Pancreas (tissue), 10 donors: ENCODE measurements around the gene HTT. TPM values are rescaled to one million over a fixed set of nuclear protein-coding genes. Genes with fewer than 3 reads are reported as not detected.

ENCODE experiments used
- ATAC-seq, 4 donors: fragments of 200-7000 bp; cut with Tn5 transposase; one replicate each; pipeline versions ENCODE4 v1.8.0 to v1.9.1; 2020; ENCODE audit warnings: mild to moderate bottlenecking in 4 of 4, moderate library complexity in 4 of 4
- DNase-seq, 6 donors: peaks; one replicate each; pipeline ENCODE4 v3.0.0-alpha.2; 2020
- FAIRE-seq: peaks from 2 replicates; lab custom pipeline; 2012; peaks lifted over from hg19 to GRCh38; lab: Jason Lieb, UNC
- H3K27ac ChIP-seq, 4 donors: fragments of 200-600 bp; sonication (generic); 1 replicate in 3 of 4; 2 replicates in 1 of 4; pipeline versions ENCODE4 v1.5.0 to v1.8.0; 2020
- H3K27me3 ChIP-seq, 4 donors: fragments of 200-600 bp; one replicate each; pipeline ENCODE4 v1.8.0; 2021
- H3K36me3 ChIP-seq, 3 donors: fragments of 200-600 bp; sonication (generic) in 1 of 3; one replicate each; pipeline versions ENCODE4 v1.5.0 to v1.8.0; 2020 to 2021
- H3K4me1 ChIP-seq, 3 donors: fragments of 200-600 bp; one replicate each; pipeline ENCODE4 v1.8.0; 2021
- H3K4me3 ChIP-seq, 4 donors: fragments of 200-600 bp; sonication (generic) in 2 of 4; one replicate each; pipeline versions ENCODE4 v1.5.0 to v1.8.0; 2020 to 2021
- H3K9me3 ChIP-seq, 4 donors: fragments of 200-600 bp; one replicate each; pipeline ENCODE4 v1.8.0; 2021
- WGBS, 2 donors: extraction: QIAGEN DNeasy Blood & Tissue Kit; methylation state at CpG; one replicate each; pipeline ENCODE4 v1.1.7; 2013; 5-methylcytosine and 5-hydroxymethylcytosine counted together
- intact Hi-C, 3 donors: fragments of 100-400 bp; cut with DNase I; formaldehyde crosslinking; loops; one replicate each; pipeline versions ENCODE4 v1.11.1 to v1.14.2; 2022
- polyA plus RNA-seq, 2 donors: library from polyadenylated mRNA; stranded (reverse); fragments of 200-250 nt; gene quantifications; one replicate each; pipeline ENCODE4 v1.2.3, GENCODE V29; 2013
- total RNA-seq, 6 donors: library from RNA; stranded (reverse); fragmentation: NEBNext Ultra II Directional in 4 of 6; extraction: Animal tissue kit (Norgen Biotek cat#: 25700) in 4 of 6; gene quantifications; one replicate each; pipeline versions ENCODE4 v1.2.1 to v1.2.4, GENCODE V29; 2021 to 2023
- TF ChIP-seq, protein P1 (sequence below), 4 donors: fragments of 200-600 bp; sonication (generic) in 3 of 4; IDR thresholded peaks; one replicate each; pipeline versions ENCODE4 v1.5.0 to v1.8.0; 2021; ENCODE audit warnings: antibody characterized with exemption in 4 of 4
- donor health status: healthy with polysubstance abuse.
- donor health status: DM: no; HTN: no; CAD: no; lungs with moderate emphysema.
- donor health status: DM: no; HTN: no; CAD: no.
- donor health status: control.
- donor health status: control.
- donor health status: Bipolar disorder and iron deficiency.
- donor health status: DM: yes; HTN: yes; CAD: no.
- donor health status: DM: no; HTN: no; CAD: no.
- donor health status: DM: no; HTN: no; CAD: no.
- donor health status: DM: yes; HTN: yes; CAD: no.

HTT gene
- total and polyA plus RNA-seq, 8 donors: 23.1 to 55.2 (median 42.7) TPM

DNA sequence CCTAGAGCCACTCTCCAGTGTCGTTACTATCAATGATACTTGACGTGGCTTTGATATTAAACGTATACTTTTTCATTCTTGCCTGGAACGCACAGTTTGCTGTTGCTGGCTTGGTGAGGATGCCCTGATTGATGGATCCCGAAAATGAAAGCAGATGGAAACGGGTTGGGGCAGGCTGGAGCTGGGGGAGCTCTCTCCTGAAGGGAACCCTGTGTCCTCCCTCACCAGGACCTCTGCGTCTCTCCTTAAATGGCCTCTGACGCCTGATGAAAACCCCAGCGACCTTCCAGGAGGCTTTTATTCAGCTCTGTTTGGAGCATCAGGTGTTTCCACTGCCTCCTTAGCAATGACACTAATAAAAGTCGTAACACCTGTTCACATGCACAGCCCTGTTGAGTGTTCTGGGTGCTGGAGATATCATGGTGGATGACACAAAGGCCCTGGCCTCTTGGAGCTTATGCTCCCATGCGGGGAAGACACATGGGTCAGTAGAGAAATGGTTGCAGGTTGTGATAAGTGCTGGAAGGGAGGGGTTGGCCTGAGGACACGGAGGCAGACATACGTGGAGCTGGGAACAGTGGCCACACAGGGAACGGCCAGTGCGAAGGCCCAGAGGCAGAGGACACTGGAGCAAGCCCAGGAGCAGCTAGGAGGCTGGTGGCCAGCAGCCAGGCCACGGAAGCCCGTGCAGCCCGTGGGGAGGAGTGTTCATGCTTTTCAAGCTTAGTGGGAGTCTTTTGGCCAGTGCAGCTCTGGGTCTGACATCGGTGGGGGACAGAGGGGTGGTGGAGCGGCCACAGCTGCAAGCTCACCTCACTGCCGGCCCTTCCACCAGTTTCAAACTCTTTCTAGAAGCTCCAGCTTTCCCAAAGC is 182.0 kb downstream of the HTT start:
- Histone ChIP-seq H3K27ac (no peak overlapping the region), H3K36me3 (peaks cover 0 to 7% (median 0%) of the 10 kb centered on the region in 3 donors), H3K4me3 (no peak overlapping the region), H3K27me3 (no peaks in the 10 kb centered on the region), H3K9me3 (no peaks in the 10 kb centered on the region), H3K4me1 (no peaks in the 10 kb centered on the region)
- DNase-seq (peak in 1 of 6 donors; percentile 38), FAIRE-seq (no peak), ATAC-seq (no peak)
- WGBS, 2 donors: 86 to 92% methylated on average over 21 of the region's 21 CpGs
- TF ChIP-seq, protein P1, sequence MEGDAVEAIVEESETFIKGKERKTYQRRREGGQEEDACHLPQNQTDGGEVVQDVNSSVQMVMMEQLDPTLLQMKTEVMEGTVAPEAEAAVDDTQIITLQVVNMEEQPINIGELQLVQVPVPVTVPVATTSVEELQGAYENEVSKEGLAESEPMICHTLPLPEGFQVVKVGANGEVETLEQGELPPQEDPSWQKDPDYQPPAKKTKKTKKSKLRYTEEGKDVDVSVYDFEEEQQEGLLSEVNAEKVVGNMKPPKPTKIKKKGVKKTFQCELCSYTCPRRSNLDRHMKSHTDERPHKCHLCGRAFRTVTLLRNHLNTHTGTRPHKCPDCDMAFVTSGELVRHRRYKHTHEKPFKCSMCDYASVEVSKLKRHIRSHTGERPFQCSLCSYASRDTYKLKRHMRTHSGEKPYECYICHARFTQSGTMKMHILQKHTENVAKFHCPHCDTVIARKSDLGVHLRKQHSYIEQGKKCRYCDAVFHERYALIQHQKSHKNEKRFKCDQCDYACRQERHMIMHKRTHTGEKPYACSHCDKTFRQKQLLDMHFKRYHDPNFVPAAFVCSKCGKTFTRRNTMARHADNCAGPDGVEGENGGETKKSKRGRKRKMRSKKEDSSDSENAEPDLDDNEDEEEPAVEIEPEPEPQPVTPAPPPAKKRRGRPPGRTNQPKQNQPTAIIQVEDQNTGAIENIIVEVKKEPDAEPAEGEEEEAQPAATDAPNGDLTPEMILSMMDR (IDR thresholded peaks at IDR 0.05): no peak
- intact Hi-C loops: no loop called here

DNA sequence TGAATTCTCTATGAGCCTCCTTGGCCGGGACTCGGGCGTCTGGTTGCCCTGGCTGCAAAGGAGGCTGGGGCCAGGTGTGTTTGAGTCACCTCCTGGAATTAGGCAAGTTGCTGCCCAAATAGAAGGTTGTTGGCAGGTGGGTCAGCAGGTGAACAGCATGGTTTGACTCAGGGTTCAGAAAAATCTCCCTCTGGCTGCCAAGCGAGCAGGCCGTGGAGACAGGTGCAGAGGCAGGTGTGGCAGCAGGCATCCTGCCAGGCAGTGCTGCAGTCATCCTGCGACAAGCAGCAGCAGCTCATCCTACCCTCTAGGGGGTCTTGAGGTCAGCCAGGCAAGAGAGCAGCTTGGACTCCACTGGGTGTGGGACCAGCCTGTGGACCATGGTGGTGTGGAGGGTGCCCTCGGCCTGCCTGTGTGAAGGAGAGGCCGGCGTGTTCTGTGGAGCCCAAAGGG is 182.6 kb downstream of the HTT start:
- ATAC-seq: no peak
- intact Hi-C loops: no loop called here
- Histone ChIP-seq H3K4me1 (no peaks in the 10 kb centered on the region), H3K36me3 (peaks cover 0 to 7% (median 0%) of the 10 kb centered on the region in 3 donors), H3K27me3 (no peaks in the 10 kb centered on the region), H3K27ac (no peak overlapping the region), H3K4me3 (no peak overlapping the region), H3K9me3 (no peaks in the 10 kb centered on the region)
- no peak for DNase-seq
- FAIRE-seq: no peak
- 90 to 91% methylated on average over 9 of the region's 9 CpGs for WGBS, 2 donors
- TF ChIP-seq, protein P1 (IDR thresholded peaks at IDR 0.05): no peak

DNA sequence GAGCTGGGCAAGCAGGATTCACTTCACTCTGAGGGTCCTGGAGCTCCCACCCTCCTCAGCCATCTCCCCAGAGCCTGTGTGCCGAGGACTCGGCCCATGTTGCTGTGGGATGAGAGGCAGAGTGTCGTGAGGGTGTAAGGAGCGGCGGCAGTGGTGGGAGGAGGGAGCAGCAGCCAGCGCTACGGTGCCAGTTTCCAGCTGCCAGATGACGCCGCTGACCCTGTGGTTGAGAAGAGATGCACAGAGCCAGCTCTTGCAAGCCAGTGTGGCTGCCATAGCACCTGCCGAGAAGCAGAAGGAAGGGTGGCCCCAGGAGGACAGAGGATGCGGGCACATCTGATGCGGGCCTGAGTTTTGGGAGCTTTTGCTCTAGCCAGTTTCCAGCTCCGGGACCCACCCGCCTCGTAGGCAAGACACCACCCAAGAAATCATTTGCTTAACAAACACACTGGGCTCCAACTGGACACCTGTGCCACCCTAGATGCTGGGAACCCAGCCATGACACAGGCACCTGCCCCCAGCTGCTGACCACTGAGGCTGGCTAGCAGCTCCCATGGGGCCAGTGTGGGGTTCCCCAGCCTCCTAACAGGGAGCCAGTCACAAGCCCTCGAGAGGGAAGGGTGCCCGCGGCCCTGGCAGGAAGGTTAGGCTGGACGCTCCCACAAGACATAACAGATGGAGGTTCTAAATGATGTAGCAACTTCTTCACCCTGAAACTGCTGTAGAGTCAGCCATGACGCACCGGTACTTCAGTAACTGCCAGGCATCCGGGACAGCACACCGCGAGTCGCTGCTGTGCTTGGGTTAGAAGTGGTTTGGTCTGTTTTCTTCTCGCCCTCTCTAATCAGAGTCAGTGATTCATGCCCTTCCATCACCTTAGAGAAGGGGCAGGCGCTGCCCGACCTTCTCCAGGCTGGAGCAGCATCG is 183.3 kb downstream of the HTT start:
- no peaks in the 10 kb centered on the region for H3K9me3 ChIP-seq
- no peaks in the 10 kb centered on the region for H3K4me1 ChIP-seq
- peak in 1 of 6 donors; percentile 5 for DNase-seq
- H3K27me3 ChIP-seq: no peaks in the 10 kb centered on the region
- intact Hi-C loops: no loop called here
- H3K27ac ChIP-seq: no peak overlapping the region
- WGBS, 2 donors: 89 to 90% methylated on average over 29 of the region's 29 CpGs
- peaks cover 0 to 7% (median 0%) of the 10 kb centered on the region in 3 donors for H3K36me3 ChIP-seq
- TF ChIP-seq, protein P1 (IDR thresholded peaks at IDR 0.05): no peak
- FAIRE-seq: no peak
- H3K4me3 ChIP-seq: no peak overlapping the region
- ATAC-seq: no peak

DNA sequence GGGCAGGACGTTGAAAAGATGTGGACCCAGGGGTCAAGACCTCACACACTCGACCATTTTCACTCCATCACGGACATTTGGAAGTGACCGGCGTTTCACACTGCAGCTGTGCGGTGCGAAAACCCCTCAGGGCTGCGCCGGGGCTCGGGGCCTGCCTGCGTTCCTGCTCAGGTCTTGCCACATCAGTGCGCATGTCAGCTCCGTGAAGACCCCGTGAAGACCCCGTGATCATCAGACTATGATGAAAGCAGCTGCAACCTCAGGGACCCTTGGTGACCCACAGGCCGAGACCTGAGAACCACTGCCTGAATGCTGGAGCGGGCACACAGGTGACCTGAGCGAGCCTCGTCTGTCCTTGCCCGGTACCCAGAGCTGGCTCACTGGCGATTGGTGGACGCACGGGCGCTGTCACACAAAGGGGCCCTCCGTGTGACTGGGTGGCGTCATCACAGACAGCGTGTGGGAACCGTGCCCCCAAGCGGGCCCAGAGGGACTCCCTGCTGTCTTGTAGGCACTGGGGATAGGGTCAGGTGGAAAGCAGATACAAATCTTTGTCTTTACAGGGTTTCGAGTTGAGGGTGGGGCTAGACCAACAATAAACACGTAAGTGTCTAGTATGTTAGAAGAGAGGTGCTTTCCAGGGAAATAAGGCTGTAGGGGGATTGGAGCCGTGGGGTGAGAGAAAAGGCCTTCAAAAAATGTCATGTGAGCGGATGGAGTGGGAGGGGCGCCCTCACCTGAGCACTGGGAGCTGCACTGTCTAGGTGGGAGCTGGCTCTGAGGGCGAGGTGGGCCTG is 187.1 kb downstream of the HTT start:
- TF ChIP-seq, protein P1 (IDR thresholded peaks at IDR 0.05): no peak
- peak in 2 of 6 donors; percentile 6 to 59 for DNase-seq
- no peaks in the 10 kb centered on the region for H3K27me3 ChIP-seq
- no peaks in the 10 kb centered on the region for H3K36me3 ChIP-seq
- H3K27ac ChIP-seq: no peak overlapping the region
- intact Hi-C loops: no loop called here
- WGBS, 2 donors: 88 to 89% methylated on average over 34 to 35 of the region's 35 CpGs
- ATAC-seq: no peak
- no peaks in the 10 kb centered on the region for H3K4me1 ChIP-seq
- no peaks in the 10 kb centered on the region for H3K9me3 ChIP-seq
- no peak overlapping the region for H3K4me3 ChIP-seq
- no peak for FAIRE-seq
